GM21381 (cell line): ENCODE data around the gene TBC1D24.

Source experiments
- ATAC-seq: cut with Tn5 transposase; IDR thresholded peaks from one replicate; pipeline ENCODE4 v1.9.1; 2021; ENCODE audit warnings: mild to moderate bottlenecking, moderate library complexity; ENCODE audit not compliant: unreplicated experiment

TBC1D24 gene

GRCh38 chr16:2449118-2449517 is 25.8 kb upstream of the TBC1D24 start:
- ATAC-seq, result no peak

DNA sequence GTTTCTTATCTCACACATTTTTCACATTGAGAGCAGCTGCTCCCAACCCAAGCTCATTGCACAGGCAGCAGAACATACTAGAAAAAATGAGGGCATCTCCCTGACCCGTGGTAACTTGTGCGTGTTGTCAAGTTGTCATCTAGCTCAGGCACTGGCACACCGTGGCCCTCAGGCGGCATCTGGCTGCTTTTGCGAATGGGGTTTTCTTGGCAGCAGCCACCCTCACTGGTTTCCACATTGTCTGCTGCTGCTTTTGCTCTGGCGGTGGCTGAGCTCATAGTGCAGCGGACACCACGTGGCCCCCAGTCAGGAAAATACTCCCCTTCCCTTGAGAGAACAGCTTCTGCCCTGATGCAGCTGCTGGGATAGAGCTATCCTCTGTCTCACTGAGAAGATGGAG is 24.4 kb upstream of the TBC1D24 start:
- ATAC-seq, result no peak

DNA sequence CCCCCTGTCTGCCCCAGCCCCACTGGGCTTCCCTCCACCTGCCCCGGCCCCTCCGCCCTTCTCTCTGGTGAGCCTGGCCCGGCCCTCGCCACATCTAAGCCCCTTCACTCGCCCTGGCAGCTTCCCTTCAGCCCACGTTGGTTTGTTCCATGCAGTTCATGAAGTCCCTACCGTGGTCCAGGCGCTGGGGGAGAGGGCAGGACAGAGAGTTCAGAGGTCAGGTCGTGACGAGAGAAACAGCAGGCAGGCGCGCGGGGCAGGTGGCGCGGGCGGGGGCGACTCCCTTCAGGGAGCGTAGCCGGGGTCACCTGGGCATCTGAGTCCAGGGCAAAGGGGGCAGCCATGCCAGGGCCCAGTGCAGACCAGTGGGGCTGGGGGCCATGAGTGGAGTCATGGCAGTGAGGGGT is 23.9 kb upstream of the TBC1D24 start:
- no peak for ATAC-seq

GRCh38 chr16:2451851-2452320 is 23.0 kb upstream of the TBC1D24 start:
- ATAC-seq, result no peak

DNA sequence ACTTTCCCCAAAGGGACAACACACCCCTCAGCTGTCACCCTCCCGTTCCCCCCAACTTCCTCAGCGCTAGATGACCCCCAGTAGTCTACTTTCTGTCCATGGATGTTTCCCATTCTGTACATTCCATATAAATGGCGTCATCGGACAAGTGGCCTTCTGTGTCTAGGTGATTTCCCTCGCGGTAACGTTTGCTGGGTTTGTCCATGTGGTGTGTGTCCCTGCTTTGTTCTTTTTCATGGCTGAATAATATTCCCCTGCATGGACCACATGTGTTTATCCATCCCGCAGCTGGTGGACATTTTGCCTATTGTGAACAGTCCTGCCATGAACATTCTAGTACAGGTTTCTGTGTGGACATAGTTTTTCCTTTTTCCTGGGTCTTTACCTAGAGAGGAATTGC is 22.3 kb upstream of the TBC1D24 start:
- ATAC-seq, result no peak

DNA sequence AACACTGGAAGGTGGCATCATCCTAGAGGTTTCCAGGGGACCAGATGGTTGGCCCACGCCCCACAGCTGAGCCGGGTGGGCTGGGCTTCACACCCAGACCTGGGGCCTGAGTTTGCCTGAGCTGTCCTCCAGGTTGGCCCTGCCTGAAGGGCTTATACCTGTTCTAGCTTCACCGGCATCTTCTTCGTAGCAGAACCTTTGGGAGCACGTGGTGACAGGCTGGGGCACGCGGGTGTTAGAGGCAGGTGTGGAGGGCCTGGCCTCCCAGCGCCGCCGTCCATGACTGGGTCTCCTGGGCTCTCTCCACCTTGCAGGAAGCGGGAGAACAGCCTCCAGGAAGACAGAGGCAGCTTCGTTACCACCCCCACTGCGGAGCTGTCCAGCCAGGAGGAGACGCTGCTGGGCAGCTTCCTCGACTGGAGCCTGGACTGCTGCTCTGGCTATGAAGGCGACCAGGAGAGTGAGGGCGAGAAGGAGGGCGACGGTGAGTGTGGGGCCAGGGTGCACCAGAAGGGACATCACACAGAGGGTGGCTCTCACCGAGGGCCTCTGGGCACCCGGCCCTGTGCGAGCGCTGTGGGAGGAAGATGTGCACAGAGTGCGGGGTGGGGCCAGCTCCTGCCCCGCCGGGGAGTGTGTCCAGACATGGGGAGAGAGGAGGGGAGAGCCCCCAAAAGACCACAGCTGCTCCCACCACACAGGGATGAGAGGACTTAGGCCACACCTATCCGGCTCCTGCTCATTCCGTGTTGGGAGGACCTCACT is 19.7 kb upstream of the TBC1D24 start:
- ATAC-seq, result no peak

DNA sequence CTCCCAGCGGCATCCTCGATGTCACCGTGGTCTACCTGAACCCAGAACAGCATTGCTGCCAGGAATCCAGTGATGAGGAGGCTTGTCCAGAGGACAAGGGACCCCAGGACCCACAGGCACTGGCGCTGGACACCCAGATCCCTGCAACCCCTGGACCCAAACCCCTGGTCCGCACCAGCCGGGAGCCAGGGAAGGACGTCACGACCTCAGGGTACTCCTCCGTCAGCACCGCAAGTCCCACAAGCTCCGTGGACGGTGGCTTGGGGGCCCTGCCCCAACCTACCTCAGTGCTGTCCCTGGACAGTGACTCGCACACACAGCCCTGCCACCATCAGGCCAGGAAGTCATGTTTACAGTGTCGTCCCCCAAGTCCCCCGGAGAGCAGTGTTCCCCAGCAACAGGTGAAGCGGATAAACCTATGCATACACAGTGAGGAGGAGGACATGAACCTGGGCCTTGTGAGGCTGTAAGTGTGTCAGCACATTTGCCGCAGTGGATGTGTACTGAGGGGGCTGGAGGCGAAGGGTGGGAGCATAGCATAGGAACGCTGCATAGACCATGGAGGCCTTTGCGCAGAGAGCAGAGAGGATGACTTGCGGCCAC is 18.3 kb upstream of the TBC1D24 start:
- no peak for ATAC-seq

DNA sequence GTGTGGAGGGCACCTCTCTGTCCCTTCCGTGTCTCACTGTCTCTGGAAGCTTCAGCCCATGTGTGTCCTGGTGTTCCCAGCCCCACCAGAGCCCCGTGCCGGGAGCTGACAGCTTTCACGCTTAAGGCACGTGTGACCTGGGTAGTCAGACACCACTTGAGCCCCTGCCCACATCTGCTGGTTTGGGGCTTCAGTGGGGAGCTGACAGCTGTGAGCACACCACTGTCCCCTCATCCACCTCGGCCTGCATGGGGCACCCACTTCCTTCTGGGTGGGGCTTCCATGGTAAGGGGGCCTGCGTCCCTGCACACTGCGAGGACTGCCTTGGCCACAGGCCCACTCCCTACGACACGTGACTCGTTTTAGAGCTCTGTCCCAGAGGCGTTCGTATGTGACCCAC is 17.7 kb upstream of the TBC1D24 start:
- ATAC-seq, result no peak

- no peak for ATAC-seq
Measured at GRCh38 chr16:2457946-2458345, 17.0 kb upstream of the TBC1D24 start.

DNA sequence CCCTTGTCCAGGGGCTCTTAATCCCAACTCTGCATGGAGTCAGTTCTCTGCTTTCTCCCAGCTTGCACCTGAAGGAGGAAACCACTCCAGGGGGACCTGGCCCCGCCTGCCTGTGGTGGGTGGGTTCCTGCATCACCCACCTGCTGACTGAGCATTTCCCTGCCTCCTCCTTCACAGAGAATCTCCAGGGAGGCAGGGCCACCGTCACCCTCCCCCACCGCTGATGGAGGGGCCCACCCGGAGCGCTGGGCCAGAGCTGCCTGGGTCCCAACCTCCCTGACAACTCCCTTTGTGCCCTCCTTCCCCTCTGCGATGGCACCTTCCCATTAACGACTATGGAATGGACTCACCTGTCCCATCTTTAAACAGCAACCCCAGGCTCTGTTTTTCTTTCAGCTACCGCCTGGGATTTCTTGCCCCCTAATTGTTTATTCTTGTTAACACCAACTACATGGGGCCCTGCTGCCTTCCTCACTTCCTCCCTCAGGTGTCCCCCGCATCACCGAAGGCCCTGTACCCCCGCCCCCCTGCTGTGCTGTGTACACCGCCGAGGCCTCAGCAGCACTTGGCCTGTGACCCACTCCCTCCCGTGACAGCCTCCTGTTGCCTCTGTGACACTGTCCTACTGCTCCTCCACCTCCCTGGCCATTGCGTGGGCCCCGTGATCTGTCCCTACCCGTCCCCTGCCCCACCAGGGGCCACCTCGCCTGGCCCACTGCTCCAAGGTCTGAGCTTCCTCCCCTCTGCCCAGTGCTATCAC is 15.9 kb upstream of the TBC1D24 start:
- no peak for ATAC-seq

DNA sequence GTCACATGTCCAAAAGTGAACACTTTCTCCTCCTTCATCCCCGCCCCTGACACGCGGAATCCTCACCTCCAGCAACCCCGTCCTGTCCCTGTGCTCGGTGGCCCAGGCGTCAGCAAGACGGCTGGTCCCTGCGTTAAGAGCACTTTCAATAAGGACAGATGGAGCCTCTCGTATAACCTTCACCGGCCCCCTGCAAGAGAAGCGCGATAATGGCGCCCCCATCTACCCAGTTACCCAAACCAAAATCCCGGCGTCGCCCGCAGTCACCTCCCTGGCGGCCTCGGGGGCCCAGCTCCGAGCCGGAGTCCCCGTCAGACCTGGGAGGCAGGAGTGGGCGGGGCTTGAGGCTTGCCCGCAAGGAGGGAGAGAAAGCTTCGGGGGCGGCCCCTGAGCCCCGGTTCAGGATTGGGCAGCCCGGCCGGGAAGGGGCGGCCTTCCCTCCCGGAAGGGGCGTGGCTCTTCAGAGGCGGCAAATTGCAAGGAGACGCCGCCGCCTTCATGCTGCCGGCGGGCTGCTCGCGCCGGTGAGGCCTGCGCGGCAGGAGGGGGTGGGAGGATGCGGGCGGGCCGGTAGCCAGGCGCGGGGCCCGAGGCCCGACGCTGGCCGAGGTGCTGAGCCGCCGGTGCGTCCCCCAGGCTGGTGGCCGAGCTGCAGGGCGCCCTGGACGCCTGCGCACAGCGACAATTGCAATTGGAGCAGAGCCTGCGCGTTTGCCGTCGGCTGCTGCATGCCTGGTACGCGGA is 15.1 kb upstream of the TBC1D24 start, which contains the start of gene TEDC2:
TEDC2 (plus strand) TSS at position 463 of the 744 bp plus-strand sequence; CDS start at position 499, 36 bp downstream.
- peak; percentile 89 for ATAC-seq

GRCh38 chr16:2460391-2460713 is 14.6 kb upstream of the TBC1D24 start:
- ATAC-seq, result no peak

DNA sequence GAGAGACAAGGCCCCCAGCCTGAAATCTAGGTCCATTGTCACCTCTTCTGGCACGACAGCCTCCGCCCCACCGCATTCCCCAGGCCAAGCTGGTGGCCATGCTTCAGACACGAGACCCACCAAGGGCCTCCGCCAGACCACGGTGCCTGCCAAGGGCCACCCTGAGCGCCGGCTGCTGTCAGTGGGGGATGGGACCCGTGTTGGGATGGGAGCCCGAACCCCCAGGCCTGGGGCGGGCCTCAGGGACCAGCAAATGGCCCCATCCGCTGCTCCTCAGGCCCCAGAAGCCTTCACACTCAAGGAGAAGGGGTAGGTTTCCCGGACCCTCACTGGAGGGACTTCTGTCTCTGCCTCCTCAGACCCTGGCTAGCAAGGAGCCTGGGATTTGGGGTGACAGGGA is 14.0 kb upstream of the TBC1D24 start:
- ATAC-seq, result no peak

- no peak for ATAC-seq
Measured at GRCh38 chr16:2462031-2462866, 12.7 kb upstream of the TBC1D24 start.

GRCh38 chr16:2464333-2464732 is 10.6 kb upstream of the TBC1D24 start:
- ATAC-seq, result no peak

GRCh38 chr16:2465653-2466415 is 9.1 kb upstream of the TBC1D24 start:
- no peak for ATAC-seq

GRCh38 chr16:2466667-2467527 is 8.0 kb upstream of the TBC1D24 start:
- no peak for ATAC-seq

DNA sequence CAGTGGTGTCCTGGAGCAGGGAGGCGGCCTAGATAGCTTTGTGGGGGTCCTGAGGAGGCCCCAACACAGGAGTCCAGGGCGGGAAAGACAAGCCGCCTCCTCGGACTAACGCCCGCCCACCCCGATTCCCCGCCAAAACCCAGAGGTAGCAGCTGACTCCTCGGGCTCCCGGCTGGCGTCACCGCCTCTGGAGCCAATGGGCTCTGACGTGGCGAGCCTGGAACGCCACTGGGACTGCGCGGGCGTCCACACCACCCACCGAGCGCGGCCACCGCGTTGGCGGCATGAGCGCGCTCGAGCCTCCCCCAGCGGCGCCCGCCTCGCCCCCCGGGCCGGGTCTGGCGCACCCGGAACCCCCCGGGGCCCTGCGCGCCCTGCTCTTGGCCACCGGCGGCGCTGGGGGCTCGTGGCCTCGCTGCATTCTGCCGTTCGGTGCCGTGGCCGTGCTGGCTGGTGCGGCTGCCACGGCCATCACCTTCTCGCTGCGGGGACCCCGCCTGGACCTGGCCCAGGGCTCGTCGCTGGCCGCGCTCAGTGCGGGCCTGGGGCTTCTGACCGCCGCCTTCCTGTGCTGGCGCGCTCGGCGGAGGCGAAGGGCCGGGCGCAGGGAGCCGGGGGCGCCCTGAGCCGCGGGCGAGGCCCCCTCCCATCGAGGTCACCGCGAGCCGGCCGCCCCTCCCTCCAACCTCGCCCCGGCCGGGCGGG is 7.2 kb upstream of the TBC1D24 start:
- no peak for ATAC-seq
